Breast epithelium (tissue), 3 donors: ENCODE measurements around the gene STARD10.

Experiments used
- CTCF ChIP-seq, 3 donors: fragments of 450-650 bp; IDR thresholded peaks; one replicate each; pipeline ENCODE4 v1.5.1; 2016 to 2017; ENCODE audit warnings: antibody characterized with exemption in 3 of 3, mild to moderate bottlenecking in 3 of 3, moderate library complexity in 3 of 3
- POLR2A ChIP-seq: fragments of 450-650 bp; IDR thresholded peaks from one replicate; pipeline ENCODE4 v1.6.1; 2016; ENCODE audit warnings: antibody characterized with exemption, mild to moderate bottlenecking, moderate library complexity
- POLR2AphosphoS5 ChIP-seq, 3 donors: sonication (generic); formaldehyde crosslinking; IDR thresholded peaks; one replicate each; pipeline ENCODE4 v1.6.1; 2017; ENCODE audit warnings: antibody characterized with exemption in 3 of 3

GRCh38 chr11:72782081-72782920 is 11.5 kb downstream of the STARD10 start:
- TF ChIP-seq CTCF (IDR thresholded peaks at IDR 0.05) (no peak), POLR2AphosphoS5 (IDR thresholded peaks at IDR 0.05) (no peak), POLR2A (no peak)
